ENCODE results near the gene ZNF146. TPM values are rescaled to one million over a fixed set of nuclear protein-coding genes. Genes with fewer than 3 reads are reported as not detected.
A peak's percentile ranks its signal among the peaks of the same experiment; 100 is the strongest.

ZNF146 gene
- polyA plus RNA-seq (2012; rRNA removed): 25.4 and 35.8 TPM in 2 replicates
- polyA plus RNA-seq (2012; cell fraction: cytosol; rRNA removed): 51.1 and 63.3 TPM in 2 replicates
- 9.7 and 21.3 TPM in 2 replicates for polyA plus RNA-seq (2012; cell fraction: nucleus; rRNA removed)

GRCh38 chr19:36214386-36215275 is at the start of gene ZNF146, which contains the start of gene ZNF565:
Gene ZNF146 (plus strand): TSS chr19:36215106. CDS start chr19:36236441, 21,335 bp downstream.
Gene ZNF565 (minus strand): TSS chr19:36214665. CDS start chr19:36201985, 12,680 bp downstream.
- peak; percentile 92 for DNase-seq
- Histone ChIP-seq H4K20me1 (ENCODE audit: insufficient read depth) (peaks cover 15% of the 10 kb centered on the region), H2AFZ (ENCODE audit: low read depth) (peak within 1 kb of the TSS; percentile 76), H3K27ac (ENCODE audit: low read depth in 2 of 2, low read length in 1 of 2) (peak within 1 kb of the TSS; percentile 87 to 94), H3K27me3 (ENCODE audit: insufficient read depth) (no peaks in the 10 kb centered on the region), H3K4me2 (peak within 1 kb of the TSS; percentile 88), H3F3A (replicated peaks; ENCODE audit: insufficient read depth) (no peaks in the 10 kb centered on the region), H3K4me3 (ENCODE audit: low read depth in 2 of 2, low read length in 1 of 2) (peak within 1 kb of the TSS; percentile 59 to 87), H3K4me1 (ENCODE audit: control insufficient read depth in 1 of 2, insufficient read depth in 2 of 2, low read depth in 1 of 2, low read length in 1 of 2) (peaks cover 4% of the 10 kb centered on the region in 2 experiments; a peak in 2 of 4 replicates), H3K36me3 (replicated peaks in 1 of 2; ENCODE audit: control insufficient read depth in 1 of 2, insufficient read depth in 2 of 2, low read length in 1 of 2) (peaks cover 0 to 23% of the 10 kb centered on the region in 2 experiments), H3K9ac (peak within 1 kb of the TSS; percentile 96), H3K79me2 (ENCODE audit: insufficient read depth) (peaks cover 55% of the 10 kb centered on the region), H3K9me3 (no peaks in the 10 kb centered on the region), H3K9me2 (no peaks in the 10 kb centered on the region)
- ChIA-PET CTCF (interaction anchor here (1.0 to 1.3 kb wide), 3 partner anchors 30 to 161 kb away, joined by 3 to 4 read pairs (median 3); no protein-coding TSS in a partner anchor), POLR2A (interaction anchor here (0.5 to 1.7 kb wide), 8 partner anchors 19 to 359 kb away, joined by 3 to 8 read pairs (median 4); partner anchors contain the start of genes POLR2I, TBCB, ZNF260 and ZNF529)
- under 1% methylated on average over 68 of the region's 73 CpGs for WGBS (ENCODE audit: low lambda C conversion rate)
- TF ChIP-seq, protein P1, sequence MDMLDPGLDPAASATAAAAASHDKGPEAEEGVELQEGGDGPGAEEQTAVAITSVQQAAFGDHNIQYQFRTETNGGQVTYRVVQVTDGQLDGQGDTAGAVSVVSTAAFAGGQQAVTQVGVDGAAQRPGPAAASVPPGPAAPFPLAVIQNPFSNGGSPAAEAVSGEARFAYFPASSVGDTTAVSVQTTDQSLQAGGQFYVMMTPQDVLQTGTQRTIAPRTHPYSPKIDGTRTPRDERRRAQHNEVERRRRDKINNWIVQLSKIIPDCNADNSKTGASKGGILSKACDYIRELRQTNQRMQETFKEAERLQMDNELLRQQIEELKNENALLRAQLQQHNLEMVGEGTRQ (IDR thresholded peaks at IDR 0.05; ENCODE audit: borderline replicate concordance, low read depth, low read length): no peak
- peak; percentile 47 for TF ChIP-seq GABPA (IDR thresholded peaks at IDR 0.05; ENCODE audit: low read depth)
- no peak for TF ChIP-seq RFX5 (IDR thresholded peaks at IDR 0.05; ENCODE audit: low read length)
- peak; percentile 68; the same call in 1 of the 2 replicates for TF ChIP-seq USF1 (IDR thresholded peaks at IDR 0.05; ENCODE audit: borderline replicate concordance, low read depth)
- peak; percentile 77; the same call in 1 of the 2 replicates for TF ChIP-seq TAF1 (IDR thresholded peaks at IDR 0.05; ENCODE audit: borderline replicate concordance, low read depth, low read length)
- TF ChIP-seq FOSL2 (IDR thresholded peaks at IDR 0.05; ENCODE audit: borderline replicate concordance, low read depth): no peak
- peak; percentile 66 for TF ChIP-seq YY1 (IDR thresholded peaks at IDR 0.05; ENCODE audit: low read depth)
- TF ChIP-seq, protein P2, sequence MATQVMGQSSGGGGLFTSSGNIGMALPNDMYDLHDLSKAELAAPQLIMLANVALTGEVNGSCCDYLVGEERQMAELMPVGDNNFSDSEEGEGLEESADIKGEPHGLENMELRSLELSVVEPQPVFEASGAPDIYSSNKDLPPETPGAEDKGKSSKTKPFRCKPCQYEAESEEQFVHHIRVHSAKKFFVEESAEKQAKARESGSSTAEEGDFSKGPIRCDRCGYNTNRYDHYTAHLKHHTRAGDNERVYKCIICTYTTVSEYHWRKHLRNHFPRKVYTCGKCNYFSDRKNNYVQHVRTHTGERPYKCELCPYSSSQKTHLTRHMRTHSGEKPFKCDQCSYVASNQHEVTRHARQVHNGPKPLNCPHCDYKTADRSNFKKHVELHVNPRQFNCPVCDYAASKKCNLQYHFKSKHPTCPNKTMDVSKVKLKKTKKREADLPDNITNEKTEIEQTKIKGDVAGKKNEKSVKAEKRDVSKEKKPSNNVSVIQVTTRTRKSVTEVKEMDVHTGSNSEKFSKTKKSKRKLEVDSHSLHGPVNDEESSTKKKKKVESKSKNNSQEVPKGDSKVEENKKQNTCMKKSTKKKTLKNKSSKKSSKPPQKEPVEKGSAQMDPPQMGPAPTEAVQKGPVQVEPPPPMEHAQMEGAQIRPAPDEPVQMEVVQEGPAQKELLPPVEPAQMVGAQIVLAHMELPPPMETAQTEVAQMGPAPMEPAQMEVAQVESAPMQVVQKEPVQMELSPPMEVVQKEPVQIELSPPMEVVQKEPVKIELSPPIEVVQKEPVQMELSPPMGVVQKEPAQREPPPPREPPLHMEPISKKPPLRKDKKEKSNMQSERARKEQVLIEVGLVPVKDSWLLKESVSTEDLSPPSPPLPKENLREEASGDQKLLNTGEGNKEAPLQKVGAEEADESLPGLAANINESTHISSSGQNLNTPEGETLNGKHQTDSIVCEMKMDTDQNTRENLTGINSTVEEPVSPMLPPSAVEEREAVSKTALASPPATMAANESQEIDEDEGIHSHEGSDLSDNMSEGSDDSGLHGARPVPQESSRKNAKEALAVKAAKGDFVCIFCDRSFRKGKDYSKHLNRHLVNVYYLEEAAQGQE (IDR thresholded peaks at IDR 0.05; ENCODE audit: low read depth, low read length): peak; percentile 39; the same call in 1 of the 2 replicates
- no peak for TF ChIP-seq EZH2phosphoT487 (IDR thresholded peaks at IDR 0.05; ENCODE audit: borderline replicate concordance, low read depth)
- TF ChIP-seq SIN3A (IDR thresholded peaks at IDR 0.05; ENCODE audit: borderline replicate concordance, low read depth, low read length): peak; percentile 63; the same call in 1 of the 2 replicates
- TF ChIP-seq EP300 (IDR thresholded peaks at IDR 0.05; ENCODE audit: borderline replicate concordance in 1 of 2, low read depth in 1 of 2, low read length in 1 of 2): no peak
- TF ChIP-seq NRF1 (IDR thresholded peaks at IDR 0.05; ENCODE audit: low read depth, low read length): peak; percentile 91
- TF ChIP-seq JUND (IDR thresholded peaks at IDR 0.05): no peak
- TF ChIP-seq, protein P3, sequence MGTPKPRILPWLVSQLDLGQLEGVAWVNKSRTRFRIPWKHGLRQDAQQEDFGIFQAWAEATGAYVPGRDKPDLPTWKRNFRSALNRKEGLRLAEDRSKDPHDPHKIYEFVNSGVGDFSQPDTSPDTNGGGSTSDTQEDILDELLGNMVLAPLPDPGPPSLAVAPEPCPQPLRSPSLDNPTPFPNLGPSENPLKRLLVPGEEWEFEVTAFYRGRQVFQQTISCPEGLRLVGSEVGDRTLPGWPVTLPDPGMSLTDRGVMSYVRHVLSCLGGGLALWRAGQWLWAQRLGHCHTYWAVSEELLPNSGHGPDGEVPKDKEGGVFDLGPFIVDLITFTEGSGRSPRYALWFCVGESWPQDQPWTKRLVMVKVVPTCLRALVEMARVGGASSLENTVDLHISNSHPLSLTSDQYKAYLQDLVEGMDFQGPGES (IDR thresholded peaks at IDR 0.05; ENCODE audit: low read depth, low read length): no peak
- TF ChIP-seq, protein P4, sequence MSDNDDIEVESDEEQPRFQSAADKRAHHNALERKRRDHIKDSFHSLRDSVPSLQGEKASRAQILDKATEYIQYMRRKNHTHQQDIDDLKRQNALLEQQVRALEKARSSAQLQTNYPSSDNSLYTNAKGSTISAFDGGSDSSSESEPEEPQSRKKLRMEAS (IDR thresholded peaks at IDR 0.05; ENCODE audit: low read depth): peak; percentile 98
- peak; percentile 61 for TF ChIP-seq GATA2 (CRISPR knock-in tag; IDR thresholded peaks at IDR 0.05)
- no peak for TF ChIP-seq TEAD4 (IDR thresholded peaks at IDR 0.05; ENCODE audit: borderline replicate concordance, insufficient read depth)
- TF ChIP-seq POLR2AphosphoS5 (IDR thresholded peaks at IDR 0.05; ENCODE audit: low read depth, low read length): peak; percentile 95
- TF ChIP-seq MEF2A (IDR thresholded peaks at IDR 0.05; ENCODE audit: borderline replicate concordance, low read depth): no peak
- peak; percentile 87 for TF ChIP-seq CHD2 (IDR thresholded peaks at IDR 0.05; ENCODE audit: low read length, partially characterized antibody)
- TF ChIP-seq, protein P5, sequence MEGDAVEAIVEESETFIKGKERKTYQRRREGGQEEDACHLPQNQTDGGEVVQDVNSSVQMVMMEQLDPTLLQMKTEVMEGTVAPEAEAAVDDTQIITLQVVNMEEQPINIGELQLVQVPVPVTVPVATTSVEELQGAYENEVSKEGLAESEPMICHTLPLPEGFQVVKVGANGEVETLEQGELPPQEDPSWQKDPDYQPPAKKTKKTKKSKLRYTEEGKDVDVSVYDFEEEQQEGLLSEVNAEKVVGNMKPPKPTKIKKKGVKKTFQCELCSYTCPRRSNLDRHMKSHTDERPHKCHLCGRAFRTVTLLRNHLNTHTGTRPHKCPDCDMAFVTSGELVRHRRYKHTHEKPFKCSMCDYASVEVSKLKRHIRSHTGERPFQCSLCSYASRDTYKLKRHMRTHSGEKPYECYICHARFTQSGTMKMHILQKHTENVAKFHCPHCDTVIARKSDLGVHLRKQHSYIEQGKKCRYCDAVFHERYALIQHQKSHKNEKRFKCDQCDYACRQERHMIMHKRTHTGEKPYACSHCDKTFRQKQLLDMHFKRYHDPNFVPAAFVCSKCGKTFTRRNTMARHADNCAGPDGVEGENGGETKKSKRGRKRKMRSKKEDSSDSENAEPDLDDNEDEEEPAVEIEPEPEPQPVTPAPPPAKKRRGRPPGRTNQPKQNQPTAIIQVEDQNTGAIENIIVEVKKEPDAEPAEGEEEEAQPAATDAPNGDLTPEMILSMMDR (IDR thresholded peaks at IDR 0.05): no peak
- no peak for TF ChIP-seq RCOR1 (IDR thresholded peaks at IDR 0.05; ENCODE audit: low read length)

Data from SK-N-SH (cell line).